Stomach smooth muscle (tissue), 2 donors: Measurements from ENCODE around the gene PNMA8B.
A peak's percentile ranks its signal among the peaks of the same experiment; 100 is the strongest.

Experiments
- H3K27ac ChIP-seq: one replicate; pipeline ENCODE4 v1.7.0; 2013; ENCODE audit warnings: mild to moderate bottlenecking, low read length, inconsistent platforms
- H3K27me3 ChIP-seq, 2 donors: one replicate each; pipeline ENCODE4 v1.7.0; 2013; ENCODE audit warnings: low read length in 2 of 2; ENCODE audit not compliant: insufficient read depth in 2 of 2, control insufficient read depth in 1 of 2
- H3K36me3 ChIP-seq, 2 donors: one replicate each; pipeline ENCODE4 v1.7.0; 2013; ENCODE audit warnings: low read length in 2 of 2; ENCODE audit not compliant: control insufficient read depth in 2 of 2, insufficient read depth in 2 of 2
- H3K4me1 ChIP-seq: one replicate; pipeline ENCODE4 v1.7.0; 2013; ENCODE audit warnings: low read length; ENCODE audit not compliant: control insufficient read depth, insufficient read depth
- H3K4me3 ChIP-seq, 2 donors: one replicate each; pipeline ENCODE4 v1.7.0; 2013; ENCODE audit warnings: low read length in 2 of 2
- H3K9ac ChIP-seq, 2 donors: one replicate each; pipeline ENCODE4 v1.7.0; 2013; ENCODE audit warnings: low read length in 2 of 2, mild to moderate bottlenecking in 1 of 2
- H3K9me3 ChIP-seq, 2 donors: one replicate each; pipeline ENCODE4 v1.7.0; 2013; ENCODE audit warnings: low read length in 2 of 2; ENCODE audit not compliant: control insufficient read depth in 2 of 2
- donor health status: healthy.
- donor health status: Pancreatic carcinoma.

Gene PNMA8B

GRCh38 chr19:46494146-46494940 is 1.3 kb downstream of the PNMA8B start:
- Histone ChIP-seq H3K4me3 (peak overlapping the region in 1 of 2 donors; percentile 52), H3K9ac (no peak overlapping the region), H3K27me3 (peaks cover 33 to 45% of the 10 kb centered on the region in 2 donors)

GRCh38 chr19:46493236-46494145 is 2.2 kb downstream of the PNMA8B start:
- H3K27me3 ChIP-seq, result peaks cover 39 to 48% of the 10 kb centered on the region in 2 donors
- no peaks in the 10 kb centered on the region for H3K36me3 ChIP-seq
- peak overlapping the region; percentile 33 to 47 for H3K9ac ChIP-seq
- H3K4me3 ChIP-seq, result peak overlapping the region; percentile 12 to 55
- no peaks in the 10 kb centered on the region for H3K9me3 ChIP-seq
- H3K27ac ChIP-seq, result no peak overlapping the region
- H3K4me1 ChIP-seq, result peaks cover 21% of the 10 kb centered on the region

More at GRCh38 chr19:46494146-46494940, 1.3 kb downstream of the PNMA8B start:
- no peaks in the 10 kb centered on the region for H3K9me3 ChIP-seq
- H3K27ac ChIP-seq, result no peak overlapping the region
- H3K36me3 ChIP-seq, result no peaks in the 10 kb centered on the region
- H3K4me1 ChIP-seq, result peaks cover 20% of the 10 kb centered on the region

- Histone ChIP-seq H3K27me3 (peaks cover 40 to 52% of the 10 kb centered on the region in 2 donors), H3K4me3 (peak overlapping the region; percentile 12 to 55), H3K27ac (no peak overlapping the region)
Observed at GRCh38 chr19:46492841-46493235, 2.8 kb downstream of the PNMA8B start.

GRCh38 chr19:46491975-46492682 is 3.5 kb downstream of the PNMA8B start:
- no peaks in the 10 kb centered on the region for H3K9me3 ChIP-seq
- H3K27me3 ChIP-seq, result peaks cover 46 to 58% of the 10 kb centered on the region in 2 donors
- H3K9ac ChIP-seq, result no peak overlapping the region
- no peak overlapping the region for H3K27ac ChIP-seq
- no peak overlapping the region for H3K4me3 ChIP-seq
- peaks cover 29% of the 10 kb centered on the region for H3K4me1 ChIP-seq
- H3K36me3 ChIP-seq, result no peaks in the 10 kb centered on the region

More at GRCh38 chr19:46492841-46493235, 2.8 kb downstream of the PNMA8B start:
- Histone ChIP-seq H3K36me3 (no peaks in the 10 kb centered on the region), H3K4me1 (peaks cover 23% of the 10 kb centered on the region), H3K9ac (peak overlapping the region in 1 of 2 donors; percentile 47), H3K9me3 (no peaks in the 10 kb centered on the region)

GRCh38 chr19:46490774-46491173 is 4.9 kb downstream of the PNMA8B start:
- Histone ChIP-seq H3K4me3 (no peak overlapping the region), H3K36me3 (no peaks in the 10 kb centered on the region), H3K9ac (no peak overlapping the region), H3K9me3 (no peaks in the 10 kb centered on the region), H3K4me1 (peaks cover 27% of the 10 kb centered on the region), H3K27ac (no peak overlapping the region), H3K27me3 (peaks cover 50 to 60% of the 10 kb centered on the region in 2 donors)

GRCh38 chr19:46489445-46490272 is 6.0 kb downstream of the PNMA8B start:
- Histone ChIP-seq H3K27me3 (peaks cover 47 to 50% of the 10 kb centered on the region in 2 donors), H3K9me3 (no peaks in the 10 kb centered on the region), H3K4me1 (peaks cover 21% of the 10 kb centered on the region), H3K4me3 (peak overlapping the region in 1 of 2 donors; percentile 44), H3K27ac (no peak overlapping the region), H3K9ac (no peak overlapping the region), H3K36me3 (no peaks in the 10 kb centered on the region)

- Histone ChIP-seq H3K36me3 (no peaks in the 10 kb centered on the region), H3K4me1 (peaks cover 18% of the 10 kb centered on the region), H3K4me3 (no peak overlapping the region), H3K9ac (no peak overlapping the region), H3K9me3 (no peaks in the 10 kb centered on the region), H3K27me3 (peaks cover 39 to 46% of the 10 kb centered on the region in 2 donors), H3K27ac (no peak overlapping the region)
Observed at GRCh38 chr19:46488551-46488950, 7.1 kb downstream of the PNMA8B start.

GRCh38 chr19:46487802-46488445 is 7.7 kb downstream of the PNMA8B start:
- Histone ChIP-seq H3K9me3 (no peaks in the 10 kb centered on the region), H3K27me3 (peaks cover 37 to 43% of the 10 kb centered on the region in 2 donors), H3K27ac (no peak overlapping the region), H3K4me3 (peak overlapping the region; percentile 50 to 71), H3K9ac (peak overlapping the region in 1 of 2 donors; percentile 26), H3K4me1 (peaks cover 18% of the 10 kb centered on the region), H3K36me3 (no peaks in the 10 kb centered on the region)

- peaks cover 37% of the 10 kb centered on the region in 2 donors for H3K27me3 ChIP-seq
- peak overlapping the region in 1 of 2 donors; percentile 26 for H3K9ac ChIP-seq
- H3K27ac ChIP-seq, result no peak overlapping the region
- H3K4me3 ChIP-seq, result peak overlapping the region; percentile 50 to 71
- no peaks in the 10 kb centered on the region for H3K9me3 ChIP-seq
- H3K36me3 ChIP-seq, result no peaks in the 10 kb centered on the region
- H3K4me1 ChIP-seq, result peaks cover 16% of the 10 kb centered on the region
Observed at GRCh38 chr19:46487178-46487801, 8.4 kb downstream of the PNMA8B start.
